ENCODE measurements around the gene CST11.

CST11 gene

GRCh38 chr20:23453549-23454543 is 1.2 kb upstream of the CST11 start:
- DNase-seq: no peak

GRCh38 chr20:23451956-23452487 is 654 bp downstream of the CST11 start:
- DNase-seq: no peak

- no peak for DNase-seq
Measured at GRCh38 chr20:23450877-23451276, 1.8 kb downstream of the CST11 start.

GRCh38 chr20:23449421-23449820 is 3.3 kb downstream of the CST11 start:
- DNase-seq: no peak

- no peak for DNase-seq
Measured at GRCh38 chr20:23448167-23448566, 4.5 kb downstream of the CST11 start.

- DNase-seq: no peak
Measured at GRCh38 chr20:23446505-23446904, 6.2 kb downstream of the CST11 start.

- DNase-seq: peak; percentile 64
Measured at GRCh38 chr20:23445596-23446217, 7.0 kb downstream of the CST11 start.

- no peak for DNase-seq
Measured at GRCh38 chr20:23444859-23445258, 7.8 kb downstream of the CST11 start.

GRCh38 chr20:23442436-23442835 is 10.2 kb downstream of the CST11 start:
- DNase-seq: no peak

- DNase-seq: peak; percentile 71
Measured at GRCh38 chr20:23441850-23442313, 10.8 kb downstream of the CST11 start.

- DNase-seq: no peak
Measured at GRCh38 chr20:23440004-23440403, 12.7 kb downstream of the CST11 start.

GRCh38 chr20:23438661-23439060 is 14.0 kb downstream of the CST11 start:
- DNase-seq: no peak

- DNase-seq: no peak
Measured at GRCh38 chr20:23437126-23437899, 15.4 kb downstream of the CST11 start.

- DNase-seq: no peak
Measured at GRCh38 chr20:23436681-23437080, 16.0 kb downstream of the CST11 start.

- no peak for DNase-seq
Measured at GRCh38 chr20:23435626-23436539, 16.8 kb downstream of the CST11 start.

GRCh38 chr20:23434521-23435313 is 18.0 kb downstream of the CST11 start:
- DNase-seq: no peak

GRCh38 chr20:23433628-23434027 is 19.0 kb downstream of the CST11 start:
- no peak for DNase-seq

GRCh38 chr20:23425129-23425528 is 27.5 kb downstream of the CST11 start:
- DNase-seq: no peak

- peak; percentile 82 for DNase-seq
Measured at GRCh38 chr20:23420943-23421931, 31.4 kb downstream of the CST11 start, which contains the start of gene NAPB. Gene NAPB, minus strand, starts transcription at chr20:23421488. Its CDS starts 86 bp downstream, at chr20:23421402.
